Neural cell (in vitro differentiated cells): ENCODE measurements around the gene KIF6. TPM values are rescaled to one million over a fixed set of nuclear protein-coding genes. Genes with fewer than 3 reads are reported as not detected.

Source experiments
- H2AFZ ChIP-seq: fragments of 200-600, 300-800 bp; sonication (generic), shearing (Covaris generic); 2 replicates; pipeline ENCODE4 v1.6.0; 2014; ENCODE audit warnings: low read depth, mild to moderate bottlenecking, antibody characterized with exemption, low read length, moderate library complexity
- H3F3A ChIP-seq: fragments of 200-600 bp; shearing (Covaris generic); 2 replicates; pipeline ENCODE4 v1.6.1; 2016; ENCODE audit warnings: mild to moderate bottlenecking, moderate library complexity, mixed read lengths, antibody characterized with exemption, low read length; ENCODE audit not compliant: insufficient read depth, poor library complexity, severe bottlenecking
- H3K27ac ChIP-seq: fragments of 200-600, 300-800 bp; sonication (generic), shearing (Covaris generic); 2 replicates; pipeline ENCODE4 v1.5.1; 2014; ENCODE audit warnings: mild to moderate bottlenecking, low read length, moderate library complexity
- H3K27me3 ChIP-seq: fragments of 300-800, 200-600 bp; sonication (generic), shearing (Covaris generic); 2 replicates; pipeline ENCODE4 v1.6.0; 2014; ENCODE audit warnings: mild to moderate bottlenecking, low read depth, low read length, moderate library complexity; ENCODE audit not compliant: insufficient read depth
- H3K36me3 ChIP-seq: fragments of 300-800, 200-600 bp; sonication (generic), shearing (Covaris generic); 2 replicates; pipeline ENCODE4 v1.5.1; 2014; ENCODE audit warnings: mild to moderate bottlenecking, antibody characterized with exemption, low read length, moderate library complexity; ENCODE audit not compliant: insufficient read depth
- H3K4me2 ChIP-seq: fragments of 300-800, 200-600 bp; sonication (generic), shearing (Covaris generic); 2 replicates; pipeline ENCODE4 v1.6.0; 2014; ENCODE audit warnings: mild to moderate bottlenecking, low read length
- H3K4me3 ChIP-seq: fragments of 300-800, 200-600 bp; sonication (generic), shearing (Covaris generic); 2 replicates; pipeline ENCODE4 v1.5.1; 2014; ENCODE audit warnings: mild to moderate bottlenecking, low read length, moderate library complexity
- H3K79me2 ChIP-seq: fragments of 200-600 bp; shearing (Covaris generic); replicated peaks from 2 replicates; pipeline ENCODE4 v1.6.0; 2014; ENCODE audit warnings: mild to moderate bottlenecking, low read length, moderate library complexity; ENCODE audit not compliant: insufficient read depth
- H3K9ac ChIP-seq: fragments of 300-800, 200-600 bp; sonication (generic), shearing (Covaris generic); 2 replicates; pipeline ENCODE4 v1.6.1; 2016; ENCODE audit warnings: mild to moderate bottlenecking, low read length, mixed read lengths
- H3K9me2 ChIP-seq: fragments of 200-600 bp; shearing (Covaris generic); 2 replicates; pipeline ENCODE4 v1.6.1; 2016; ENCODE audit warnings: mild to moderate bottlenecking, low read length, mixed read lengths; ENCODE audit not compliant: insufficient read depth
- H3K9me3 ChIP-seq: fragments of 200-600, 300-800 bp; sonication (generic), shearing (Covaris generic); 2 replicates; pipeline ENCODE4 v1.6.1; 2016; ENCODE audit warnings: mild to moderate bottlenecking, mixed run types, low read length, moderate library complexity, mixed read lengths
- H4K20me1 ChIP-seq: fragments of 200-600 bp; shearing (Covaris generic); 2 replicates; pipeline ENCODE4 v1.6.1; 2016; ENCODE audit warnings: mild to moderate bottlenecking, mixed run types; ENCODE audit not compliant: insufficient read depth
- EP300 ChIP-seq: fragments of 450-650 bp; conservative IDR thresholded peaks from 2 replicates; pipeline ENCODE4 v1.6.1; 2014; ENCODE audit warnings: antibody characterized with exemption, mild to moderate bottlenecking, moderate library complexity; ENCODE audit not compliant: poor library complexity, severe bottlenecking
- EZH2 ChIP-seq: fragments of 200-600, 300-800 bp; shearing (Covaris generic), sonication (generic); IDR thresholded peaks from 2 replicates; pipeline ENCODE4 v1.6.1; 2014; ENCODE audit warnings: antibody characterized with exemption, low read length, borderline replicate concordance, mild to moderate bottlenecking; ENCODE audit not compliant: insufficient read depth, poor library complexity, severe bottlenecking
- MXI1 ChIP-seq: fragments of 450-650 bp; conservative IDR thresholded peaks from 2 replicates; pipeline ENCODE4 v1.6.1; 2014; ENCODE audit warnings: antibody characterized with exemption, mild to moderate bottlenecking; ENCODE audit not compliant: poor library complexity, severe bottlenecking
- POLR2AphosphoS5 ChIP-seq: IDR thresholded peaks from 2 replicates; pipeline ENCODE4 v1.6.1; 2012
- RAD21 ChIP-seq: fragments of 450-650 bp; conservative IDR thresholded peaks from 2 replicates; pipeline ENCODE4 v1.6.1; 2014; ENCODE audit warnings: antibody characterized with exemption, mild to moderate bottlenecking, moderate library complexity
- SMC3 ChIP-seq: fragments of 450-650 bp; conservative IDR thresholded peaks from 2 replicates; pipeline ENCODE4 v1.6.1; 2014; ENCODE audit warnings: antibody characterized with exemption, mild to moderate bottlenecking, moderate library complexity; ENCODE audit not compliant: poor library complexity
- TAF1 ChIP-seq: IDR thresholded peaks from 2 replicates; pipeline ENCODE4 v1.6.1; 2012; ENCODE audit warnings: low read depth
- polyA plus RNA-seq: library from polyadenylated mRNA; depleted of rRNA; stranded (reverse); fragments of >200 nt; gene quantifications from 2 replicates; pipeline ENCODE4 v1.2.3, GENCODE V29; 2014
- TF ChIP-seq, protein P1 (sequence below): fragments of 450-650 bp; IDR thresholded peaks from 2 replicates; pipeline ENCODE4 v1.5.1; 2014; ENCODE audit warnings: antibody characterized with exemption, mild to moderate bottlenecking, moderate library complexity; ENCODE audit not compliant: poor library complexity, severe bottlenecking
- TF ChIP-seq, protein P2 (sequence below): IDR thresholded peaks from 2 replicates; pipeline ENCODE4 v1.6.1; 2012; ENCODE audit warnings: borderline replicate concordance

The KIF6 gene
- polyA plus RNA-seq, 1 donor from 2014 or later = 2.1 TPM

DNA sequence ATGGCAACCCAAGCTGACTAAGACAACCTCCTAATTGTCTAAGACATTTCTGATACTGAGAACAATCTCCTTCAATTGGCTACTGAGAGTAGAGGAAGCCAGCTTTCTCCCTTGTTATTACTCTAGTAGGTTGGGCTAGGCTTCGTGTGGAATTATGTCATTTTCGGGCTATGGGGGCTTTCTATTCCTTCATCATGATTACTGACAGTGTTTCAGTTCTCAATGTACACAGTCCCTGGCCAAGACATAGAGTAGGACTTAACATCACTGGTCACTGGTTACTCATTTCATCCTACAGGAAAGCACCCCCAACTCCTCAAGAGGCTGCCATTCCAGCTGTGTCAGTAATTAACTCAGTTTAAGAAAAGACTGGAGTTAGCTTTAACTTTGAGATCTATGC is 100.0 kb downstream of the KIF6 start:
- H2AFZ ChIP-seq = no peak overlapping the region
- H3K27ac ChIP-seq = no peak overlapping the region
- no peaks in the 10 kb centered on the region for H3F3A ChIP-seq
- no peaks in the 10 kb centered on the region for H4K20me1 ChIP-seq
- no peaks in the 10 kb centered on the region for H3K36me3 ChIP-seq
- H3K9me3 ChIP-seq = no peaks in the 10 kb centered on the region
- H3K4me2 ChIP-seq = no peak overlapping the region
- no peak overlapping the region for H3K4me3 ChIP-seq
- H3K27me3 ChIP-seq = no peaks in the 10 kb centered on the region
- no peak overlapping the region for H3K9ac ChIP-seq
- no peaks in the 10 kb centered on the region for H3K79me2 ChIP-seq
- no peaks in the 10 kb centered on the region for H3K9me2 ChIP-seq
- TF ChIP-seq TAF1 (no peak), EP300 (no peak), POLR2AphosphoS5 (no peak), MXI1 (no peak), RAD21 (no peak), SMC3 (no peak), EZH2 (no peak)
- TF ChIP-seq, protein P1, sequence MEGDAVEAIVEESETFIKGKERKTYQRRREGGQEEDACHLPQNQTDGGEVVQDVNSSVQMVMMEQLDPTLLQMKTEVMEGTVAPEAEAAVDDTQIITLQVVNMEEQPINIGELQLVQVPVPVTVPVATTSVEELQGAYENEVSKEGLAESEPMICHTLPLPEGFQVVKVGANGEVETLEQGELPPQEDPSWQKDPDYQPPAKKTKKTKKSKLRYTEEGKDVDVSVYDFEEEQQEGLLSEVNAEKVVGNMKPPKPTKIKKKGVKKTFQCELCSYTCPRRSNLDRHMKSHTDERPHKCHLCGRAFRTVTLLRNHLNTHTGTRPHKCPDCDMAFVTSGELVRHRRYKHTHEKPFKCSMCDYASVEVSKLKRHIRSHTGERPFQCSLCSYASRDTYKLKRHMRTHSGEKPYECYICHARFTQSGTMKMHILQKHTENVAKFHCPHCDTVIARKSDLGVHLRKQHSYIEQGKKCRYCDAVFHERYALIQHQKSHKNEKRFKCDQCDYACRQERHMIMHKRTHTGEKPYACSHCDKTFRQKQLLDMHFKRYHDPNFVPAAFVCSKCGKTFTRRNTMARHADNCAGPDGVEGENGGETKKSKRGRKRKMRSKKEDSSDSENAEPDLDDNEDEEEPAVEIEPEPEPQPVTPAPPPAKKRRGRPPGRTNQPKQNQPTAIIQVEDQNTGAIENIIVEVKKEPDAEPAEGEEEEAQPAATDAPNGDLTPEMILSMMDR = no peak
- TF ChIP-seq, protein P2, sequence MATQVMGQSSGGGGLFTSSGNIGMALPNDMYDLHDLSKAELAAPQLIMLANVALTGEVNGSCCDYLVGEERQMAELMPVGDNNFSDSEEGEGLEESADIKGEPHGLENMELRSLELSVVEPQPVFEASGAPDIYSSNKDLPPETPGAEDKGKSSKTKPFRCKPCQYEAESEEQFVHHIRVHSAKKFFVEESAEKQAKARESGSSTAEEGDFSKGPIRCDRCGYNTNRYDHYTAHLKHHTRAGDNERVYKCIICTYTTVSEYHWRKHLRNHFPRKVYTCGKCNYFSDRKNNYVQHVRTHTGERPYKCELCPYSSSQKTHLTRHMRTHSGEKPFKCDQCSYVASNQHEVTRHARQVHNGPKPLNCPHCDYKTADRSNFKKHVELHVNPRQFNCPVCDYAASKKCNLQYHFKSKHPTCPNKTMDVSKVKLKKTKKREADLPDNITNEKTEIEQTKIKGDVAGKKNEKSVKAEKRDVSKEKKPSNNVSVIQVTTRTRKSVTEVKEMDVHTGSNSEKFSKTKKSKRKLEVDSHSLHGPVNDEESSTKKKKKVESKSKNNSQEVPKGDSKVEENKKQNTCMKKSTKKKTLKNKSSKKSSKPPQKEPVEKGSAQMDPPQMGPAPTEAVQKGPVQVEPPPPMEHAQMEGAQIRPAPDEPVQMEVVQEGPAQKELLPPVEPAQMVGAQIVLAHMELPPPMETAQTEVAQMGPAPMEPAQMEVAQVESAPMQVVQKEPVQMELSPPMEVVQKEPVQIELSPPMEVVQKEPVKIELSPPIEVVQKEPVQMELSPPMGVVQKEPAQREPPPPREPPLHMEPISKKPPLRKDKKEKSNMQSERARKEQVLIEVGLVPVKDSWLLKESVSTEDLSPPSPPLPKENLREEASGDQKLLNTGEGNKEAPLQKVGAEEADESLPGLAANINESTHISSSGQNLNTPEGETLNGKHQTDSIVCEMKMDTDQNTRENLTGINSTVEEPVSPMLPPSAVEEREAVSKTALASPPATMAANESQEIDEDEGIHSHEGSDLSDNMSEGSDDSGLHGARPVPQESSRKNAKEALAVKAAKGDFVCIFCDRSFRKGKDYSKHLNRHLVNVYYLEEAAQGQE = no peak

DNA sequence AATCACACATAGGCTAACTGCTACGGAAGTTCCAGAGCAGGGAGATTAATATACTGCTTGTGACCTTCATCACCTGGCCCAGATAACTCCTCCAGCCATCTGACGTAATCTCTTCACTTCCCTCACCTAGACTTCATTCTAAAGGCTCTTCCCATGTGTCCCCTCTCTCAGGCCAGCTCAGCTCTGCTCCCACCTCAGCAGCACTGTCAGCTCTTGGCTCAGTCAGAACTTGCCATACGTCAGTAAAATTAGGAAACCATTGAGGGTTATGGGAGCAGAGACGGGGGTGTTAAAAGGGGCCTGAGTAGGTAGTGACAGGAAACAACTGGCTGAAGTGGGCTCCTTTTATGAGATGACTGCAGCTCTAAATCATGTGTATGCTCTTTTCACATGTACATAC is 101.5 kb downstream of the KIF6 start:
- Histone ChIP-seq H3K4me2 (no peak overlapping the region), H2AFZ (no peak overlapping the region), H3F3A (no peaks in the 10 kb centered on the region), H3K9me2 (no peaks in the 10 kb centered on the region), H3K27me3 (no peaks in the 10 kb centered on the region), H4K20me1 (no peaks in the 10 kb centered on the region), H3K36me3 (no peaks in the 10 kb centered on the region), H3K9me3 (no peaks in the 10 kb centered on the region), H3K27ac (no peak overlapping the region), H3K9ac (no peak overlapping the region), H3K79me2 (no peaks in the 10 kb centered on the region), H3K4me3 (no peak overlapping the region)
- TF ChIP-seq EZH2 (no peak), TAF1 (no peak), EP300 (no peak), MXI1 (no peak)
- TF ChIP-seq, protein P1 = no peak
